Spleen (tissue), 7 donors: ENCODE measurements around the gene ARSB.

Experiments used
- CTCF ChIP-seq, 11 experiments: fragments of 200-600 bp in 7 of 11; fragments of 450-650 bp in 4 of 11; sonication (generic) in 4 of 11; IDR thresholded peaks in 8 of 11; conservative IDR thresholded peaks in 3 of 11; 1 replicate in 7 of 11; 2 replicates in 4 of 11; pipeline versions ENCODE4 v1.4.0 to v1.8.0; 2016 to 2021; ENCODE audit warnings: antibody characterized with exemption in 11 of 11, inconsistent platforms in 4 of 11, mild to moderate bottlenecking in 1 of 11
- POLR2A ChIP-seq, 3 donors: fragments of 450-650 bp; IDR thresholded peaks; one replicate each; pipeline ENCODE4 v1.5.1; 2017; ENCODE audit warnings: antibody characterized with exemption in 3 of 3, mild to moderate bottlenecking in 1 of 3
- POLR2AphosphoS5 ChIP-seq, 3 donors: sonication (generic); formaldehyde crosslinking; IDR thresholded peaks; one replicate each; pipeline ENCODE4 v1.5.1; 2017; ENCODE audit warnings: antibody characterized with exemption in 3 of 3
- donor health status: DM: no; HTN: no; CAD: no; lungs with moderate emphysema.
- donor health status: DM: no; HTN: no; CAD: no.
- donor health status: DM: no; HTN: no; CAD: no.

- peak in 8 of 11 experiments; percentile 8 to 53 (median 42) for TF ChIP-seq CTCF (IDR thresholded peaks at IDR 0.05 in 8 of 11, conservative IDR thresholded peaks at IDR 0.05 in 3 of 11)
- TF ChIP-seq POLR2AphosphoS5 (IDR thresholded peaks at IDR 0.05): no peak
- no peak for TF ChIP-seq POLR2A (IDR thresholded peaks at IDR 0.05)
These were observed 85.2 kb downstream of the ARSB start for GRCh38 chr5:78899922-78900362.
